ENCODE results near the gene DDI1. TPM values are rescaled to one million over a fixed set of nuclear protein-coding genes. Genes with fewer than 3 reads are reported as not detected.
"Not testable (repeated sequence)": the region's sequence is repeated elsewhere in the genome, so short reads cannot be mapped to it uniquely, and the experiment has no call there.

The DDI1 gene
- total and polyA plus RNA-seq, 5 donors from 2014 or later = 0.17 TPM; not detected in 4

DNA sequence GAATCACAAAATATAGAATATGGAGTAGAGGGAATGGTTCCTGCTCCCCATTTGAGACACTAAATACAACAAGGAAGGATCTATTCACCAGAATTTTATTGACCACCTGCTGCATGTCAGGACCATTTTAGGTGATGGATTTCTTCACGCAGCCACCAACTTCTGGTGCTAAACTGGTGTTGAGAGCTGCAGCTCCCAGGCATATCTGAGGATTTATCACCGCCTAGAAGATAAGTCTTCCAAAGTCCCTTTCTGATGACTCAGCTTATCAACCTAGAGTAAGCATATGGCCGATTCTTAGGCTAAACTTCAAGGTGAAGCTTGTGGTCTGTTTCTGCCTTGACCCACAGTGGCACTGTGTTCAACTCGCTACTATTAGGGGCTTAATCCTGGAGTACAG is 6.7 kb downstream of the DDI1 start:
- Mint-ChIP-seq H3K4me1 (no peaks in the 10 kb centered on the region), H3K9me3 (peaks cover 0 to 4% (median 0%) of the 10 kb centered on the region in 7 donors), H3K36me3 (no peaks in the 10 kb centered on the region), H3K4me3 (no peak overlapping the region), H3K27ac (no peak overlapping the region), H3K27me3 (no peaks in the 10 kb centered on the region)
- H3K27me3 ChIP-seq (ENCODE audit: control insufficient read depth, insufficient read depth, low read length) = no peaks in the 10 kb centered on the region
- ATAC-seq (ENCODE audit: low read depth in 2 of 2) (no peak), DNase-seq (no peak)
- H3K27ac ChIP-seq (ENCODE audit: insufficient read depth, low read length, poor library complexity, severe bottlenecking) = no peak overlapping the region
- no peaks in the 10 kb centered on the region for H3K36me3 ChIP-seq (ENCODE audit: control insufficient read depth, insufficient read depth, low read length)
- H3K4me1 ChIP-seq (ENCODE audit: control insufficient read depth, insufficient read depth, low read length, poor library complexity, severe bottlenecking) = no peaks in the 10 kb centered on the region
- no peaks in the 10 kb centered on the region for H3K9me3 ChIP-seq (ENCODE audit: control insufficient read depth in 2 of 2, low read length in 2 of 2)
- H3K4me3 ChIP-seq (ENCODE audit: low read depth, low read length) = no peak overlapping the region

DNA sequence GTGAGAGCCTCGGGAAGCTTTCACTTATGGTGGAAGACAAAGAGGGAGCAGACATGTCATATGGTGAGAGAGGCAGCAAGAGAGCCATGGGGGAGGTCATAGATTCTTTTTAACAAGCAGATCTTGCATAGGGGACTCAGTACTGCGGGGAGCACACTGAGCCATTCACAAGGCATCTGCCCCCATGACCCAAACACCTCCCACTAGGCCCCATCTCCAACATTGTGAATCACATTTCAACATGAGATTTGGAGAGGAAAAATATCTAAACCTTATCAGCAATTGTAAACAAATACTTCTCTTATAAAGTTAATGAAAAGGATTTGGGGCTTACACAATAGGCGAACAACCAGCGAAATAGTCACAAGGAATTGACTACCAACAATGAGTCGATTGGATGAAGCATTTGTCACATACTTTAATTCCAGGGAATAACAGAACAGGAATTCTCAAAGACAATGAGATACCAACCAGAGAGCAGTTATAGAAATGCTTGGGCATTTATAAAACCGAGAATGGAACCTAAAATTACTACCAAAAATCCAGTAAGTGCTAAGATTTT is 7.3 kb downstream of the DDI1 start:
- H3K4me3 Mint-ChIP-seq = no peak overlapping the region
- no peak for DNase-seq
- H3K4me3 ChIP-seq (ENCODE audit: low read depth, low read length) = no peak overlapping the region
- ATAC-seq (ENCODE audit: low read depth in 2 of 2) = no peak
- no peaks in the 10 kb centered on the region for H3K27me3 ChIP-seq (ENCODE audit: control insufficient read depth, insufficient read depth, low read length)
- H3K4me1 ChIP-seq (ENCODE audit: control insufficient read depth, insufficient read depth, low read length, poor library complexity, severe bottlenecking) = no peaks in the 10 kb centered on the region
- no peaks in the 10 kb centered on the region for H3K9me3 ChIP-seq (ENCODE audit: control insufficient read depth in 2 of 2, low read length in 2 of 2)
- H3K27me3 Mint-ChIP-seq = no peaks in the 10 kb centered on the region
- no peaks in the 10 kb centered on the region for H3K36me3 Mint-ChIP-seq
- H3K9me3 Mint-ChIP-seq = peaks cover 0 to 4% (median 0%) of the 10 kb centered on the region in 7 donors
- H3K36me3 ChIP-seq (ENCODE audit: control insufficient read depth, insufficient read depth, low read length) = no peaks in the 10 kb centered on the region
- no peak overlapping the region for H3K27ac Mint-ChIP-seq
- H3K27ac ChIP-seq (ENCODE audit: insufficient read depth, low read length, poor library complexity, severe bottlenecking) = no peak overlapping the region
- H3K4me1 Mint-ChIP-seq = no peaks in the 10 kb centered on the region

DNA sequence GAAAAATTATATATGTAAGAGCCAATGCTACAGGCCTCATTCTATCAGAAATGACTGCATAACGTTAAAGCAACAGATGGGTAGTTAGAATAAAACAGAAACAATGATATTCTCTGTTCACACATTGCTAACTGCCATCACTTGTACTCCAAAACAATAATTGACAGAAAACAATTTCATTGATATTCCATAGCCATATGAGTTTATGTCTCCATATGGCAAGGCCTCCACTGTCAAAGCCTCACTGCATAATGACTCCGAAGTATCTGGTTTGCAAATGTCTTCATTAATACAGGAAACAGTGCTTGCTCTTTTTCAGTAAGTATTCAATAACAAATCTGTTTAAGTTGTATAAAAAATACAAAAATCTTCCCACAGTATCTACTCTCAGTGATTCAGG is 9.9 kb downstream of the DDI1 start:
- Mint-ChIP-seq H3K27ac (no peak overlapping the region), H3K9me3 (peaks cover 0 to 4% (median 0%) of the 10 kb centered on the region in 7 donors), H3K4me1 (no peaks in the 10 kb centered on the region), H3K4me3 (no peak overlapping the region), H3K36me3 (no peaks in the 10 kb centered on the region), H3K27me3 (no peaks in the 10 kb centered on the region)
- no peaks in the 10 kb centered on the region for H3K9me3 ChIP-seq (ENCODE audit: control insufficient read depth in 2 of 2, low read length in 2 of 2)
- H3K4me1 ChIP-seq (ENCODE audit: control insufficient read depth, insufficient read depth, low read length, poor library complexity, severe bottlenecking) = no peaks in the 10 kb centered on the region
- ATAC-seq (ENCODE audit: low read depth in 2 of 2) (no peak), DNase-seq (no peak)
- H3K4me3 ChIP-seq (ENCODE audit: low read depth, low read length) = no peak overlapping the region
- H3K27me3 ChIP-seq (ENCODE audit: control insufficient read depth, insufficient read depth, low read length) = no peaks in the 10 kb centered on the region
- no peak overlapping the region for H3K27ac ChIP-seq (ENCODE audit: insufficient read depth, low read length, poor library complexity, severe bottlenecking)
- H3K36me3 ChIP-seq (ENCODE audit: control insufficient read depth, insufficient read depth, low read length) = no peaks in the 10 kb centered on the region

DNA sequence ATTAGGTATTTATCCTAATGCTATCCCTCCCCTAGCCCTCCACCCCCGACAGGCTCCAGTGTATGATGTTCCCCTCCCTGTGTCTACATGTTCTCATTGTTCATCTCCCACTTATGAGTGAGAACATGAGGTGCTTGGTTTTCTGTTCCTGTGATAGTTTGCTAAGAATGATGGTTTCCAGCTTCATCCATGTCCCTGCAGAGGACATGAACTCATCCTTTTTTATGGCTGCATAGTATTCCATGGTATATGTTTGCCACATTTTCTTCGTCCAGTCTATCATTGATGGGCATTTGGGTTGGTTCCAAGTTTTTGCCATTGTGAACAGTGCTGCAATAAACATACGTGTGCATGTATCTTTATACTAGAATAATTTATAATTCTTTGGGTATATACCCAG is 10.4 kb downstream of the DDI1 start:
- H3K9me3 ChIP-seq (ENCODE audit: control insufficient read depth in 2 of 2, low read length in 2 of 2); H3K27me3 Mint-ChIP-seq; H3K9me3 Mint-ChIP-seq; H3K4me1 ChIP-seq (ENCODE audit: control insufficient read depth, insufficient read depth, low read length, poor library complexity, severe bottlenecking); H3K4me1 Mint-ChIP-seq; H3K4me3 Mint-ChIP-seq; H3K27ac ChIP-seq (ENCODE audit: insufficient read depth, low read length, poor library complexity, severe bottlenecking); H3K36me3 Mint-ChIP-seq; H3K27me3 ChIP-seq (ENCODE audit: control insufficient read depth, insufficient read depth, low read length); H3K4me3 ChIP-seq (ENCODE audit: low read depth, low read length); DNase-seq; H3K36me3 ChIP-seq (ENCODE audit: control insufficient read depth, insufficient read depth, low read length); ATAC-seq (ENCODE audit: low read depth in 2 of 2); H3K27ac Mint-ChIP-seq: not testable (repeated sequence)

DNA sequence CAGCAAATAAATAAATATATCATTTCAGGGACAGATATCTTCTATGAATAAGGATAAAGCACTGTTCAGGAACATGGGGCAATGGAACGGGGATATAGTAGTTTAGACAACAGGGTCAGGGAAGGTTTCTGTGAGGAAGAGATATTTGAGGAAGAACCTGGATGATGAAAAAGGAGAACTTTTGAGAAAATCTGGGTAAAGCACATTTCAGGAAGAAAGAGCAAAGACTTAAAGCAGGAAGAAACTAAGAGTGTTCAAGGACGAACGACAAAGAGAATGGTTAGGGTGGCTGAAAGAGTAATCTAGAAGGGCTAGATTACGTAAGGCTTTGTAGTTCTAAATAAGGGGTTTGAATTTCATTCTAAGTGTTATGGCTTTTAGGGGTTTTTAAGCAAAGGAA is 12.7 kb downstream of the DDI1 start:
- no peak overlapping the region for H3K4me3 ChIP-seq (ENCODE audit: low read depth, low read length)
- H3K36me3 ChIP-seq (ENCODE audit: control insufficient read depth, insufficient read depth, low read length) = no peaks in the 10 kb centered on the region
- no peaks in the 10 kb centered on the region for H3K4me1 ChIP-seq (ENCODE audit: control insufficient read depth, insufficient read depth, low read length, poor library complexity, severe bottlenecking)
- no peak overlapping the region for H3K27ac ChIP-seq (ENCODE audit: insufficient read depth, low read length, poor library complexity, severe bottlenecking)
- no peaks in the 10 kb centered on the region for H3K27me3 ChIP-seq (ENCODE audit: control insufficient read depth, insufficient read depth, low read length)
- peaks cover 0 to 4% (median 0%) of the 10 kb centered on the region in 7 donors for H3K9me3 Mint-ChIP-seq
- no peak for DNase-seq
- no peak overlapping the region for H3K27ac Mint-ChIP-seq
- no peaks in the 10 kb centered on the region for H3K9me3 ChIP-seq (ENCODE audit: control insufficient read depth in 2 of 2, low read length in 2 of 2)
- ATAC-seq (ENCODE audit: low read depth in 2 of 2) = no peak
- H3K27me3 Mint-ChIP-seq = no peaks in the 10 kb centered on the region
- no peak overlapping the region for H3K4me3 Mint-ChIP-seq
- H3K36me3 Mint-ChIP-seq = no peaks in the 10 kb centered on the region
- no peaks in the 10 kb centered on the region for H3K4me1 Mint-ChIP-seq

DNA sequence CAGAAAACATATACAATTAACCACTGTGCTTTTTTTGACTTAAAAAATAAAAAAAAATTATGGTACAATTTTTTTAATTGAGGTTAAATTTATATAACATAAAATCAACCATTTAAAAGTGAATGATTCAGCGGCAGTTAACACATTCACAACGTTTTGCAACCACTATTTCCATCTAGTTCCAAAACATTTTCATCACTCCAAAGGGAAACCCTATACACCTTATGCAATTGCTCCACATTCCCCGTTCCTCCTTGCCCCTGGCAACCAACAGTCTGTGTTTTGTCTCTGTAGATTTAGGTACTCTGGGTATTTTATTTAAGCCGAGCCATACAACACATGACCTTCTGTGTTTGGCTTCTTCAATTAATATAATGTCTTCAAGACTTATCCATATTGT is 15.3 kb downstream of the DDI1 start:
- Mint-ChIP-seq H3K4me3 (no peak overlapping the region), H3K4me1 (no peaks in the 10 kb centered on the region), H3K9me3 (peaks cover 0 to 3% (median 0%) of the 10 kb centered on the region in 7 donors), H3K27me3 (no peaks in the 10 kb centered on the region), H3K36me3 (no peaks in the 10 kb centered on the region), H3K27ac (no peak overlapping the region)
- no peaks in the 10 kb centered on the region for H3K36me3 ChIP-seq (ENCODE audit: control insufficient read depth, insufficient read depth, low read length)
- H3K4me3 ChIP-seq (ENCODE audit: low read depth, low read length) = no peak overlapping the region
- H3K27ac ChIP-seq (ENCODE audit: insufficient read depth, low read length, poor library complexity, severe bottlenecking) = no peak overlapping the region
- H3K27me3 ChIP-seq (ENCODE audit: control insufficient read depth, insufficient read depth, low read length) = no peaks in the 10 kb centered on the region
- H3K4me1 ChIP-seq (ENCODE audit: control insufficient read depth, insufficient read depth, low read length, poor library complexity, severe bottlenecking) = no peaks in the 10 kb centered on the region
- no peak for ATAC-seq (ENCODE audit: low read depth in 2 of 2)
- no peak for DNase-seq
- H3K9me3 ChIP-seq (ENCODE audit: control insufficient read depth in 2 of 2, low read length in 2 of 2) = no peaks in the 10 kb centered on the region

DNA sequence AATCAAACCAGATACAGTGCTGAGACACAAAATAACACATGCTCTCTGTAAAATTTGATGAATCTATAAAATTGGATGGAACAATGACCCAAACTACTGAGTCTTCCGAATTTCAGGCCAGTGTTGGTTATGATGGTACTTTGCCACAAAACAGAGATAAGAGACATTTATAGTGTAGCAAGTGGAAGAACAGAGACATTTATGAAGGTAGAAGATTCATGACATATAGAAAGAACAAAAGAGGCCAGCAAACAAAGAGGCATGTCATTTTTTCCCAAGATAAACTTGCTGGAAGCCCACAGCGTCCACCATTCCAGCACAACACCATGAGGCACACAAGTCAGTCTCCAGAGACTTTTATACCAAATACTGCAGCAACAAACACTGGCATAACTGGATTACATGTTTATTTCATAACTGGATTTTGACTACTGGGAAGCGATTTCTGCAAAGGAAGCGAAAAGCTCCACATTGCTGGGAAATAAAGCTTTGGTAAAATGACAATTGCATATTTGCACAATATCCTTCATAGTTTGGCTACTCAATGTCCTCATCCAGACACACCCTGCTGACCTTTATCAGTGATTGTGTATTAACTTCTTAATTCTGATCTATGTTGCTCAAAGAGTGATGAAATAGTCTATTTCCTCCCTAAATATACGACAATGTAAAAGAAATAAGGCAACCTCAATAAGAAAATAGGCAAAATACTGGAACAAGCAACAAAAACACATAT is 17.5 kb downstream of the DDI1 start:
- Mint-ChIP-seq H3K27ac (no peak overlapping the region), H3K4me3 (no peak overlapping the region), H3K4me1 (no peaks in the 10 kb centered on the region), H3K27me3 (no peaks in the 10 kb centered on the region), H3K9me3 (peaks cover 0 to 2% (median 0%) of the 10 kb centered on the region in 7 donors), H3K36me3 (no peaks in the 10 kb centered on the region)
- ATAC-seq (ENCODE audit: low read depth in 2 of 2) (no peak), DNase-seq (no peak)
- Histone ChIP-seq H3K9me3 (ENCODE audit: control insufficient read depth in 2 of 2, low read length in 2 of 2) (no peaks in the 10 kb centered on the region), H3K4me3 (ENCODE audit: low read depth, low read length) (no peak overlapping the region), H3K27me3 (ENCODE audit: control insufficient read depth, insufficient read depth, low read length) (no peaks in the 10 kb centered on the region), H3K27ac (ENCODE audit: insufficient read depth, low read length, poor library complexity, severe bottlenecking) (no peak overlapping the region), H3K36me3 (ENCODE audit: control insufficient read depth, insufficient read depth, low read length) (no peaks in the 10 kb centered on the region), H3K4me1 (ENCODE audit: control insufficient read depth, insufficient read depth, low read length, poor library complexity, severe bottlenecking) (no peaks in the 10 kb centered on the region)

DNA sequence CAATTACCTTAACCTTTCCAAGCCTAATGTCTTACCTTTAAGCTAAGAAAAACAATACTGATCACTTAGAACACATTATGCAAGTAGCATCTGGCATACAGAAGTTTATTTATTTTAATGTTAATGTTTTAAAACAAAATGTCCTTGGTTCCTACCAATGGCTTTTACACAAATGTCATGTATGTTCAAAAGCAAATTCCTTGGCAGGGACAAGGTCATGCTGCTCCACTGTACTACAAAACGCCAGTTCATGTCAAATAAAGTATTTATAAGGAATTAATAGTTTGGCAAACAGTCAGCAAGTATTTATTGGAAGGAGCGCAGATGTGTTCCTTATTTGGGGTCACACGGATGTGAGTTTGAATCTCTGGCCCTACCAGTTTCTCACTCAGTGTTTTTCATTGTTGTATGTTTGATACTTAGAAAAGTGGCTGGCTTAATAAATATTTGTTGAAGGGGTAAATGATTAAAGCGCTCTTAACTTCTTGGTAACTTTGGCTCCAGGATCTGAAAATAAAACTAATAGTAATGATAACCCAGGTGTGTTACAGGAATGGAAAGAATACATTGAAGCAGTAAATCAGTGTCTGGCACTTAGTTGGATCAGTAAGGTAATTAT is 18.6 kb downstream of the DDI1 start:
- H3K4me3 ChIP-seq (ENCODE audit: low read depth, low read length) = no peak overlapping the region

More for the DNA sequence above, 18.6 kb downstream of the DDI1 start:
- Mint-ChIP-seq H3K9me3 (peaks cover 0 to 2% (median 0%) of the 10 kb centered on the region in 7 donors), H3K36me3 (no peaks in the 10 kb centered on the region), H3K27me3 (no peaks in the 10 kb centered on the region), H3K4me3 (no peak overlapping the region), H3K27ac (no peak overlapping the region), H3K4me1 (no peaks in the 10 kb centered on the region)
- Histone ChIP-seq H3K27me3 (ENCODE audit: control insufficient read depth, insufficient read depth, low read length) (no peaks in the 10 kb centered on the region), H3K36me3 (ENCODE audit: control insufficient read depth, insufficient read depth, low read length) (no peaks in the 10 kb centered on the region), H3K4me1 (ENCODE audit: control insufficient read depth, insufficient read depth, low read length, poor library complexity, severe bottlenecking) (no peaks in the 10 kb centered on the region), H3K27ac (ENCODE audit: insufficient read depth, low read length, poor library complexity, severe bottlenecking) (no peak overlapping the region), H3K9me3 (ENCODE audit: control insufficient read depth in 2 of 2, low read length in 2 of 2) (no peaks in the 10 kb centered on the region)
- DNase-seq (no peak), ATAC-seq (ENCODE audit: low read depth in 2 of 2) (no peak)
